A549 (cell line): ENCODE measurements around the gene DPYSL4. TPM values are rescaled to one million over a fixed set of nuclear protein-coding genes. Genes with fewer than 3 reads are reported as not detected.
A peak's percentile ranks its signal among the peaks of the same experiment; 100 is the strongest.

Experiments used
- ATAC-seq, 2 experiments: fragments of 200-7000 bp in 1 of 2; fragments of >200 bp in 1 of 2; cut with Nextera tagmentation in 1 of 2; cut with Tn5 transposase in 1 of 2; 3 replicates each; pipeline versions ENCODE4 v1.8.0 to v1.9.1; 2018 to 2020; ENCODE audit warnings: mild to moderate bottlenecking in 1 of 2, moderate library complexity in 1 of 2
- CTCF ChIA-PET: fragments of 300-600 bp; sonication (Branson Sonifier 250); formaldehyde crosslinking; extraction: SDS; loops from one replicate; lab custom pipeline; 2021; ENCODE audit warnings: antibody characterized with exemption, inconsistent platforms; lab: Yijun Ruan, JAX
- POLR2A ChIA-PET: fragments of 350-600 bp; formaldehyde crosslinking; extraction: SDS; loops from one replicate; lab custom pipeline; 2021; ENCODE audit warnings: antibody characterized with exemption, inconsistent platforms; lab: Yijun Ruan, JAX
- DNase-seq, 2 experiments: peaks; one replicate each; pipeline versions ENCODE4 v3.0.0 to v3.0.0-alpha.2; 2011 to 2016; ENCODE audit warnings: low read depth in 1 of 2, low spot score in 1 of 2
- FAIRE-seq: peaks from 2 replicates; lab custom pipeline; 2011; peaks lifted over from hg19 to GRCh38; lab: Jason Lieb, UNC
- H3K27ac ChIP-seq, 2 experiments: fragments of >200 bp; sonication (Bioruptor Twin); formaldehyde crosslinking; 3 replicates each; pipeline ENCODE4 v1.5.1; 2016 to 2017
- H3K4me1 ChIP-seq: fragments of >200 bp; sonication (Bioruptor Twin); formaldehyde crosslinking; 3 replicates; pipeline ENCODE4 v1.6.1; 2016
- H3K4me2 ChIP-seq: fragments of >200 bp; sonication (Bioruptor Twin); formaldehyde crosslinking; 3 replicates; pipeline ENCODE4 v1.6.1; 2016
- H3K4me3 ChIP-seq: fragments of >200 bp; sonication (Bioruptor Twin); formaldehyde crosslinking; 3 replicates; pipeline ENCODE4 v1.5.1; 2016
- H3K9me3 ChIP-seq: fragments of >200 bp; sonication (Bioruptor Twin); formaldehyde crosslinking; 3 replicates; pipeline ENCODE4 v1.6.1; 2016
- BHLHE40 ChIP-seq: IDR thresholded peaks from 2 replicates; pipeline ENCODE4 v1.6.1; 2012; ENCODE audit warnings: low read depth, low read length, inconsistent platforms
- CBX2 ChIP-seq: fragments of 200-600 bp; sonication (generic); IDR thresholded peaks from 2 replicates; pipeline ENCODE4 v1.6.1; 2016; ENCODE audit warnings: low read depth, mild to moderate bottlenecking, borderline replicate concordance
- CBX8 ChIP-seq: fragments of 200-600 bp; sonication (generic); IDR thresholded peaks from 2 replicates; pipeline ENCODE4 v1.6.1; 2016
- EP300 ChIP-seq, 2 experiments: fragments of >200 bp; sonication (Bioruptor Twin); formaldehyde crosslinking; IDR thresholded peaks; 2 replicates in 1 of 2; 3 replicates in 1 of 2; pipeline ENCODE4 v1.6.1; 2016 to 2017
- ESRRA ChIP-seq: fragments of 150-350 bp; IDR thresholded peaks from 2 replicates; pipeline ENCODE4 v1.6.1; 2014; ENCODE audit warnings: mild to moderate bottlenecking, low read length, borderline replicate concordance
- GATA3 ChIP-seq: IDR thresholded peaks from 2 replicates; pipeline ENCODE4 v1.6.1; 2012; ENCODE audit warnings: borderline replicate concordance
- HOXA7 ChIP-seq: fragments of 250-450 bp; sonication (Bioruptor Pico); IDR thresholded peaks from 2 replicates; pipeline ENCODE4 v1.5.0; 2020; ENCODE audit warnings: mild to moderate bottlenecking, moderate library complexity
- HOXB5 ChIP-seq: fragments of 250-450 bp; sonication (Bioruptor Pico); IDR thresholded peaks from 2 replicates; pipeline ENCODE4 v1.5.0; 2020; ENCODE audit warnings: mild to moderate bottlenecking, moderate library complexity
- JUNB ChIP-seq: fragments of >200 bp; sonication (Bioruptor Twin); formaldehyde crosslinking; IDR thresholded peaks from 2 replicates; pipeline ENCODE4 v1.6.1; 2016
- NR3C1 ChIP-seq: fragments of >200 bp; sonication (Bioruptor Twin); formaldehyde crosslinking; IDR thresholded peaks from 3 replicates; pipeline ENCODE4 v1.6.1; 2017
- PHF8 ChIP-seq: fragments of 200-600 bp; sonication (generic); IDR thresholded peaks from 2 replicates; pipeline ENCODE4 v1.6.1; 2016; ENCODE audit warnings: low read depth, mild to moderate bottlenecking, antibody characterized with exemption, moderate library complexity, borderline replicate concordance
- POLR2A ChIP-seq: IDR thresholded peaks from 2 replicates; pipeline ENCODE4 v1.6.1; 2012; ENCODE audit warnings: mild to moderate bottlenecking, low read length
- RCOR1 ChIP-seq: fragments of 150-350 bp; IDR thresholded peaks from 2 replicates; pipeline ENCODE4 v1.6.1; 2014; ENCODE audit warnings: antibody characterized with exemption, low read length, low read depth
- ZNF302 ChIP-seq: fragments of 250-450 bp; sonication (Bioruptor Pico); IDR thresholded peaks from 2 replicates; pipeline ENCODE4 v1.9.0; 2021; ENCODE audit warnings: inconsistent platforms, mild to moderate bottlenecking, moderate library complexity
- WGBS: methylation state at CpG from one replicate; pipeline ENCODE4 v1.1.6; 2017; ENCODE audit errors: missing lambda C conversion rate; 5-methylcytosine and 5-hydroxymethylcytosine counted together
- polyA plus RNA-seq, 4 experiments: library from polyadenylated mRNA; depleted of rRNA in 3 of 4; stranded (reverse); fragments of >200 nt; fragmentation: RNase III in 1 of 4; extraction: RNeasy Plus Mini Kit Qiagen cat#74134 plus additional on column Dnase treatment in 1 of 4; gene quantifications; 2 replicates in 3 of 4; 3 replicates in 1 of 4; pipeline ENCODE4 v1.2.3, GENCODE V29; 2011 to 2017
- TF ChIP-seq, protein P1 (sequence below): fragments of 200-600 bp; sonication (generic); IDR thresholded peaks from 2 replicates; pipeline ENCODE4 v1.6.1; 2016; ENCODE audit warnings: antibody characterized with exemption, mild to moderate bottlenecking, moderate library complexity
- TF ChIP-seq, protein P2 (sequence below): IDR thresholded peaks from 2 replicates; pipeline ENCODE4 v1.6.1; 2012; ENCODE audit warnings: low read depth, borderline replicate concordance
- TF ChIP-seq, protein P3 (sequence below): IDR thresholded peaks from 2 replicates; pipeline ENCODE4 v1.6.1; 2012

Gene DPYSL4
- polyA plus RNA-seq, 2 of the 4 experiments (the other 2 are of a cell fraction), result 2.9 to 14.1 TPM

DNA sequence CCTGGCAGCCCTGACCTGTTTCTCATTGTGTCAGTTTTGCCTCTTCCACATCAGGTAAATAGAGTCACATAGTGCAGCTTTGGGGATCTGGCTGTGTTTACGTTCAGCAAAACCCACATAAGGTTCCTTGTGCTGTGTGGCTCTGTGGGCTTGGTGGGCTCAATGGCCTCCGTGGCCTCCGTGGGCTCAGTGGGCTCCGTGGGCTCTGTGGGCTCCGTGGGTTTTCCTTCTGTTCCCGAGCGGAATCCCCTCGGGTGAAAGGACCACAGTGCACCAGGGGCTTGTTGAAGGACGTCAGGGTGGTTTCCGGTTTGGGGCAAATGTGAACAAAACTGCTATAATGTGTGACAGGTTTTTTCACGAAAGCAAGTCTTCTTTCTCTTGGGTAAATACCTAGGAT is 12.5 kb upstream of the DPYSL4 start (continued):
- TF ChIP-seq, protein P1, sequence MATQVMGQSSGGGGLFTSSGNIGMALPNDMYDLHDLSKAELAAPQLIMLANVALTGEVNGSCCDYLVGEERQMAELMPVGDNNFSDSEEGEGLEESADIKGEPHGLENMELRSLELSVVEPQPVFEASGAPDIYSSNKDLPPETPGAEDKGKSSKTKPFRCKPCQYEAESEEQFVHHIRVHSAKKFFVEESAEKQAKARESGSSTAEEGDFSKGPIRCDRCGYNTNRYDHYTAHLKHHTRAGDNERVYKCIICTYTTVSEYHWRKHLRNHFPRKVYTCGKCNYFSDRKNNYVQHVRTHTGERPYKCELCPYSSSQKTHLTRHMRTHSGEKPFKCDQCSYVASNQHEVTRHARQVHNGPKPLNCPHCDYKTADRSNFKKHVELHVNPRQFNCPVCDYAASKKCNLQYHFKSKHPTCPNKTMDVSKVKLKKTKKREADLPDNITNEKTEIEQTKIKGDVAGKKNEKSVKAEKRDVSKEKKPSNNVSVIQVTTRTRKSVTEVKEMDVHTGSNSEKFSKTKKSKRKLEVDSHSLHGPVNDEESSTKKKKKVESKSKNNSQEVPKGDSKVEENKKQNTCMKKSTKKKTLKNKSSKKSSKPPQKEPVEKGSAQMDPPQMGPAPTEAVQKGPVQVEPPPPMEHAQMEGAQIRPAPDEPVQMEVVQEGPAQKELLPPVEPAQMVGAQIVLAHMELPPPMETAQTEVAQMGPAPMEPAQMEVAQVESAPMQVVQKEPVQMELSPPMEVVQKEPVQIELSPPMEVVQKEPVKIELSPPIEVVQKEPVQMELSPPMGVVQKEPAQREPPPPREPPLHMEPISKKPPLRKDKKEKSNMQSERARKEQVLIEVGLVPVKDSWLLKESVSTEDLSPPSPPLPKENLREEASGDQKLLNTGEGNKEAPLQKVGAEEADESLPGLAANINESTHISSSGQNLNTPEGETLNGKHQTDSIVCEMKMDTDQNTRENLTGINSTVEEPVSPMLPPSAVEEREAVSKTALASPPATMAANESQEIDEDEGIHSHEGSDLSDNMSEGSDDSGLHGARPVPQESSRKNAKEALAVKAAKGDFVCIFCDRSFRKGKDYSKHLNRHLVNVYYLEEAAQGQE, result no peak
- TF ChIP-seq CBX8 (no peak), PHF8 (no peak)

DNA sequence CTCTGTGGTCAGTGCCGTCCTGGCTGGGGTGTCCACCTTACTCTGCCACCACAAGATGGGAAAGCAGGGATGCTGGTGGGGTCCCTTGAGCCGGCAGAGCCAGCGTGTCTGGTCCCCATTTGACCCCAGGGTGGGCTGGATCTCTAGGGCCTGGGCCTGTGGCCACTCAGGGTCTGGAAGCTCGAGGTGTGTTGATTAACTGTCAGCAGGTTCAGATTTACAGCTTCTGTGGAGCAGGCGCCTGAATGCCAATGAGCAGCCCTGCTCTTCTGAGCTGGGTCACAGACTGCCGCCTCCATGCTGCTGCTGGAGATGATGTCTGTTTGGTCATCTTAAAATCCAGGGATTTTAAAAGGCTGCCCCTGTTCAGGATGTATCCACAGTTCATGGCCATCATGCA is 11.3 kb upstream of the DPYSL4 start:
- peak overlapping the region; percentile 84 for H3K4me2 ChIP-seq
- ATAC-seq (no peak), FAIRE-seq (no peak), DNase-seq (no peak)
- H3K27ac ChIP-seq, result peak overlapping the region in 1 of 2 experiments; percentile 29; a peak in 1 of 6 replicates
- H3K4me1 ChIP-seq, result peaks cover 35% of the 10 kb centered on the region
- no peaks in the 10 kb centered on the region for H3K9me3 ChIP-seq
- WGBS, result 74% methylated on average over 6 of the region's 6 CpGs
- ChIA-PET POLR2A (no interaction called here), CTCF (interaction anchor here (1.2 to 1.4 kb wide), 3 partner anchors 10 to 33 kb away, joined by 3 read pairs; no protein-coding TSS in a partner anchor)
- no peak for TF ChIP-seq CBX2
- TF ChIP-seq RCOR1, result no peak
- no peak for TF ChIP-seq POLR2A
- TF ChIP-seq EP300 (IDR thresholded peaks at IDR 0.05), result no peak
- TF ChIP-seq BHLHE40, result no peak
- TF ChIP-seq ESRRA, result no peak
- no peak for TF ChIP-seq NR3C1
- TF ChIP-seq HOXB5 (CRISPR knock-in tag), result no peak
- no peak for TF ChIP-seq GATA3
- TF ChIP-seq ZNF302 (CRISPR knock-in tag), result no peak
- no peak for TF ChIP-seq HOXA7 (CRISPR knock-in tag)
- TF ChIP-seq JUNB, result no peak
- no peak for TF ChIP-seq CBX8
- TF ChIP-seq PHF8, result no peak
- no peak overlapping the region for H3K4me3 ChIP-seq

DNA sequence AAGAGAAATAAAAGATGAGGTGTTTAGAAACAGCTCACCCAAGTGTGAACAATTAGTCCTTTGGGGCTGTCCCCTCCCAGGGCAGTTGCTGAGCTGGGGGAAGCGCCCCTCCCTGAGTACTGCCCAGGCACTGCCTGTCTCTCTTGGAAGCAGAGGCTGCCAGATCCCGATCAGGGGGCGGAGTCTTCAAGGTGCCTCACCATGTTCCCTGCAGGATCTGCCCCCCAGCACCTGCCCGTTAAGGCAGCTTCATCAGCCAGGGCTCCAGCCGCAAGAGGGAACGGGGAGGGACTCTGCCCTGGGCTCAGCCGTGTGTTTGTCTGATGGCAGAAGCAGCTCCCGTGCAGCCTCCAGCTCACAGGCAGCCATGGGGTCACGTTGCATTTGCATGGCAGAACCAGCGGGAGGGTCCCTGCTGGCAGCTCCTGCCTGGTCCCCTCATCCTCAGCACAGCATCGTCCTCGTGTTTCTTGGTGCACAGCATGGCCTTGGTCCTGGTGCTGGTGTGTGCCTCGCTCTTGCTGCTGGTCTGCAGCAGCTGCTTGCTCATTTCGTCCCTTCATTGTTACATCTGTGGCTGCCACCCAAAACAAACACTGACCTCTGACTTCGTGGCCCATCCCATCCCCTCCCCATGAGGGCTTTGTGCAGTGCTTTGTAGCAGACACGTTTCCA is 10.7 kb upstream of the DPYSL4 start:
- Histone ChIP-seq H3K9me3 (no peaks in the 10 kb centered on the region), H3K27ac (peak overlapping the region in 1 of 2 experiments; percentile 41; a peak in 2 of 6 replicates), H3K4me2 (peak overlapping the region; percentile 84), H3K4me3 (peak overlapping the region; percentile 20; the same call in 1 of the 3 replicates), H3K4me1 (peaks cover 35% of the 10 kb centered on the region)
- ATAC-seq, result peak in 1 of 2 experiments; percentile 29; a peak in 3 of 6 replicates
- DNase-seq, result no peak
- POLR2A ChIA-PET, result no interaction called here
- WGBS, result 17% methylated on average over 15 of the region's 16 CpGs
- FAIRE-seq, result no peak
- TF ChIP-seq, protein P2, sequence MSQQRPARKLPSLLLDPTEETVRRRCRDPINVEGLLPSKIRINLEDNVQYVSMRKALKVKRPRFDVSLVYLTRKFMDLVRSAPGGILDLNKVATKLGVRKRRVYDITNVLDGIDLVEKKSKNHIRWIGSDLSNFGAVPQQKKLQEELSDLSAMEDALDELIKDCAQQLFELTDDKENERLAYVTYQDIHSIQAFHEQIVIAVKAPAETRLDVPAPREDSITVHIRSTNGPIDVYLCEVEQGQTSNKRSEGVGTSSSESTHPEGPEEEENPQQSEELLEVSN, result no peak
- TF ChIP-seq, protein P3, sequence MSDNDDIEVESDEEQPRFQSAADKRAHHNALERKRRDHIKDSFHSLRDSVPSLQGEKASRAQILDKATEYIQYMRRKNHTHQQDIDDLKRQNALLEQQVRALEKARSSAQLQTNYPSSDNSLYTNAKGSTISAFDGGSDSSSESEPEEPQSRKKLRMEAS, result 0 out of 2 replicates have a peak, but pooled peaks have one; percentile 14
- TF ChIP-seq, all 56 proteins: peak for 1
- CTCF ChIA-PET, result interaction anchor here (1.2 to 1.4 kb wide), 3 partner anchors 9 to 33 kb away, joined by 3 read pairs; no protein-coding TSS in a partner anchor
